COLO829 (cell line): ENCODE data around the gene ARHGAP22.

Experiments
- DNase-seq: peaks from one replicate; pipeline ENCODE4 v3.0.0; 2012; ENCODE audit warnings: low spot score

Gene ARHGAP22

GRCh38 chr10:48607356-48608278 lies 2.7 kb upstream of the ARHGAP22 start:
- no peak for DNase-seq

GRCh38 chr10:48606530-48607355 lies 1.9 kb upstream of the ARHGAP22 start:
- no peak for DNase-seq

GRCh38 chr10:48605786-48606529 lies 1.1 kb upstream of the ARHGAP22 start:
- DNase-seq = no peak

- DNase-seq = no peak
These were observed 558 bp downstream of the ARHGAP22 start for GRCh38 chr10:48604039-48604990.

GRCh38 chr10:48603421-48604038 lies 1.3 kb downstream of the ARHGAP22 start:
- DNase-seq = no peak

GRCh38 chr10:48602401-48603135 lies 2.3 kb downstream of the ARHGAP22 start:
- no peak for DNase-seq

GRCh38 chr10:48601789-48602188 lies 3.1 kb downstream of the ARHGAP22 start:
- no peak for DNase-seq

GRCh38 chr10:48600645-48601505 lies 4.0 kb downstream of the ARHGAP22 start:
- DNase-seq = no peak

- DNase-seq = no peak
These were observed 5.1 kb downstream of the ARHGAP22 start for GRCh38 chr10:48599830-48600134.

GRCh38 chr10:48598936-48599829 lies 5.7 kb downstream of the ARHGAP22 start:
- no peak for DNase-seq

- DNase-seq = no peak
These were observed 6.5 kb downstream of the ARHGAP22 start for GRCh38 chr10:48598243-48598935.

GRCh38 chr10:48595539-48595932 lies 9.3 kb downstream of the ARHGAP22 start:
- DNase-seq = no peak

GRCh38 chr10:48594803-48595538 lies 9.9 kb downstream of the ARHGAP22 start:
- no peak for DNase-seq

GRCh38 chr10:48594371-48594770 lies 10.5 kb downstream of the ARHGAP22 start:
- DNase-seq = no peak

- DNase-seq = no peak
These were observed 12.5 kb downstream of the ARHGAP22 start for GRCh38 chr10:48592346-48592745.

- DNase-seq = no peak
These were observed 13.9 kb downstream of the ARHGAP22 start for GRCh38 chr10:48590945-48591344.

GRCh38 chr10:48589266-48589665 lies 15.6 kb downstream of the ARHGAP22 start:
- no peak for DNase-seq
